Measurements from ENCODE around the gene RPL13.

The RPL13 gene

DNA sequence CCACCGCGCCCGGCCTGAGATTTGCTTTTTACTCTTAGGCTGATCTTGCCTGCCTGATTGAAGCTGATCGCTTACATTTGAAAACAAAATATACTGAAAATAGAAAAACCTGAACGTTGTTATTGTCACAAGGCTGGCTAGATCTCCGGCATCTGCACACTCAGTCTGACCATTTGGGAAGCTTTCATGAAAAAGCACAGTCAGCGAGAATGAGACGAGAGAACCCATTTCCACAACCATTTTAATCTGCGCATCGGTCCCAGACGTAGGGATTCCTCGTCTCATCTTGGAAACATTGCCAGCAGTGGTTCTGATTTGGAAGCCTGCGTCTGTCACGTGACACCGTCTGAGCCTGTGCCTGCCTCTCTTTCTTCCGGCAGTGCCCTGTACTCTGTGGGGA, 31.4 kb upstream of the RPL13 start:
- TF ChIP-seq FOXP2 (optimal IDR thresholded peaks at IDR 0.05; ENCODE audit: borderline replicate concordance, extremely low read depth, extremely low read length, insufficient read depth) (no peak), POLR2AphosphoS5 (IDR thresholded peaks at IDR 0.05; ENCODE audit: low read depth, low read length) (no peak), TAF1 (IDR thresholded peaks at IDR 0.05; ENCODE audit: borderline replicate concordance, insufficient read depth, low read length) (no peak), SIN3A (IDR thresholded peaks at IDR 0.05; ENCODE audit: borderline replicate concordance, insufficient read depth, low read length) (no peak)
- TF ChIP-seq, protein P1, sequence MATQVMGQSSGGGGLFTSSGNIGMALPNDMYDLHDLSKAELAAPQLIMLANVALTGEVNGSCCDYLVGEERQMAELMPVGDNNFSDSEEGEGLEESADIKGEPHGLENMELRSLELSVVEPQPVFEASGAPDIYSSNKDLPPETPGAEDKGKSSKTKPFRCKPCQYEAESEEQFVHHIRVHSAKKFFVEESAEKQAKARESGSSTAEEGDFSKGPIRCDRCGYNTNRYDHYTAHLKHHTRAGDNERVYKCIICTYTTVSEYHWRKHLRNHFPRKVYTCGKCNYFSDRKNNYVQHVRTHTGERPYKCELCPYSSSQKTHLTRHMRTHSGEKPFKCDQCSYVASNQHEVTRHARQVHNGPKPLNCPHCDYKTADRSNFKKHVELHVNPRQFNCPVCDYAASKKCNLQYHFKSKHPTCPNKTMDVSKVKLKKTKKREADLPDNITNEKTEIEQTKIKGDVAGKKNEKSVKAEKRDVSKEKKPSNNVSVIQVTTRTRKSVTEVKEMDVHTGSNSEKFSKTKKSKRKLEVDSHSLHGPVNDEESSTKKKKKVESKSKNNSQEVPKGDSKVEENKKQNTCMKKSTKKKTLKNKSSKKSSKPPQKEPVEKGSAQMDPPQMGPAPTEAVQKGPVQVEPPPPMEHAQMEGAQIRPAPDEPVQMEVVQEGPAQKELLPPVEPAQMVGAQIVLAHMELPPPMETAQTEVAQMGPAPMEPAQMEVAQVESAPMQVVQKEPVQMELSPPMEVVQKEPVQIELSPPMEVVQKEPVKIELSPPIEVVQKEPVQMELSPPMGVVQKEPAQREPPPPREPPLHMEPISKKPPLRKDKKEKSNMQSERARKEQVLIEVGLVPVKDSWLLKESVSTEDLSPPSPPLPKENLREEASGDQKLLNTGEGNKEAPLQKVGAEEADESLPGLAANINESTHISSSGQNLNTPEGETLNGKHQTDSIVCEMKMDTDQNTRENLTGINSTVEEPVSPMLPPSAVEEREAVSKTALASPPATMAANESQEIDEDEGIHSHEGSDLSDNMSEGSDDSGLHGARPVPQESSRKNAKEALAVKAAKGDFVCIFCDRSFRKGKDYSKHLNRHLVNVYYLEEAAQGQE (IDR thresholded peaks at IDR 0.05; ENCODE audit: insufficient read depth in 1 of 2, low read depth in 2 of 2, low read length in 2 of 2), result no peak

GRCh38 chr16:89530401-89531381, 29.8 kb upstream of the RPL13 start:
- TF ChIP-seq TAF1 (IDR thresholded peaks at IDR 0.05; ENCODE audit: borderline replicate concordance, insufficient read depth, low read length), result no peak
- TF ChIP-seq FOXP2 (optimal IDR thresholded peaks at IDR 0.05; ENCODE audit: borderline replicate concordance, extremely low read depth, extremely low read length, insufficient read depth), result no peak

GRCh38 chr16:89531821-89532526, 28.5 kb upstream of the RPL13 start:
- TF ChIP-seq, protein P1 (IDR thresholded peaks at IDR 0.05; ENCODE audit: insufficient read depth in 1 of 2, low read depth in 2 of 2, low read length in 2 of 2), result no peak
- TF ChIP-seq POLR2AphosphoS5 (IDR thresholded peaks at IDR 0.05; ENCODE audit: low read depth, low read length), result no peak
- no peak for TF ChIP-seq TAF1 (IDR thresholded peaks at IDR 0.05; ENCODE audit: borderline replicate concordance, insufficient read depth, low read length)
- TF ChIP-seq SIN3A (IDR thresholded peaks at IDR 0.05; ENCODE audit: borderline replicate concordance, insufficient read depth, low read length), result no peak
- TF ChIP-seq FOXP2 (optimal IDR thresholded peaks at IDR 0.05; ENCODE audit: borderline replicate concordance, extremely low read depth, extremely low read length, insufficient read depth), result no peak

GRCh38 chr16:89534252-89534756, 26.2 kb upstream of the RPL13 start:
- TF ChIP-seq FOXP2 (optimal IDR thresholded peaks at IDR 0.05; ENCODE audit: borderline replicate concordance, extremely low read depth, extremely low read length, insufficient read depth) (no peak), SIN3A (IDR thresholded peaks at IDR 0.05; ENCODE audit: borderline replicate concordance, insufficient read depth, low read length) (no peak)

DNA sequence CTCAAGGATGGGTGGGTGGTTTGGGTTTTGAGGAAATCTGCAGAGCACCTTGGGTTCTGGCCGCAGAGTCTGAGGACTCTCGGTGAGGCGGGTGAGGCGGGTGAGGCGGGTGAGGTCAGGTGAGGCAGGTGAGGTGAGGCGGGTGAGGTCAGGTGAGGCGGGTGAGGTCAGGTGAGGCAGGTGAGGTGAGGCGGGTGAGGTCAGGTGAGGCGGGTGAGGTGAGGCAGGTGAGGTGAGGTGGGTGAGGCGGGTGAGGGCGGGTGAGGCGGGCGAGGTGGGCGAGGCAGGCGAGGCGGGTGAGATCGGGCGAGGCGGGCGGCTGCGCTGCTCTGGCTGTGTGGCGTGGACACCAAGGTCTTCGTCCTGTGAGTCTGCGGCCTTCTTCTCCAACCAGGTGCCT, 24.1 kb upstream of the RPL13 start:
- TF ChIP-seq TAF1 (IDR thresholded peaks at IDR 0.05; ENCODE audit: borderline replicate concordance, insufficient read depth, low read length) (no peak), SIN3A (IDR thresholded peaks at IDR 0.05; ENCODE audit: borderline replicate concordance, insufficient read depth, low read length) (no peak), FOXP2 (optimal IDR thresholded peaks at IDR 0.05; ENCODE audit: borderline replicate concordance, extremely low read depth, extremely low read length, insufficient read depth) (no peak)

DNA sequence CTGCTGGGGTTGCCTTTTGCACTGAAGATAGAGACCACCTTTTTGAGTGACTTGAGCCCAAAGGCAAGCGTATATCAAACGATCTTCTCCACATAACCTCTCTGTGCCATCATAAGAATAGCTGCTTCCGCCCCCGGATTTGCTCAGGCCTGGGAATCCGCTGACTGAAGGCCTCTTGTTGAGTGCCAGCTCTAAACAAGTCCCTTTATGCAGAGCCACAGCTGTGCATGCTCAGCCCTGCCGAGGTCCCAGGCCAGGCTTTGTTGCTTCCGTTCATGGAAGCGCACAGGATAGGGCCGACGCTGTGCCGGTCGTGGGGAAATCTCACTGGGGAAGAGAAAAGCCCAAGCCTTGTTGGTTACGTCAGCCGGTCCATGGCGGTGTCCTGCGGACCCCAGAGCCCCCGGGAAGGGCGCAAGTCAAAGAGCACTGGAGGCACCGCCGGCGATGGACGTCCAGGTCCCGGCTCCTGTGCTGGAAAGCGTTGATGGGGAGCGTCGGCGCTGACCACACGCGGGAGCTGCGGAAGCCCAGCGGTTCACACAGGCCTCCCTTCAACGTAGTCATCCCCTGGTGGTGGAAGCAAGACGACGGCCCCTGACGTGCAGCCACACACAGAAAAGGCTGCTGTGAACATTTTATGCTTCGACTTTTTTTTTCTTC, 23.5 kb upstream of the RPL13 start:
- TF ChIP-seq SIN3A (IDR thresholded peaks at IDR 0.05; ENCODE audit: borderline replicate concordance, insufficient read depth, low read length) (no peak), FOXP2 (optimal IDR thresholded peaks at IDR 0.05; ENCODE audit: borderline replicate concordance, extremely low read depth, extremely low read length, insufficient read depth) (no peak), POLR2AphosphoS5 (IDR thresholded peaks at IDR 0.05; ENCODE audit: low read depth, low read length) (no peak), TAF1 (IDR thresholded peaks at IDR 0.05; ENCODE audit: borderline replicate concordance, insufficient read depth, low read length) (no peak)
- TF ChIP-seq, protein P1 (IDR thresholded peaks at IDR 0.05; ENCODE audit: insufficient read depth in 1 of 2, low read depth in 2 of 2, low read length in 2 of 2), result no peak

All from PFSK-1 (cell line).